SK-N-SH (cell line): ENCODE data around the gene CERS6.

Source experiments
- CTCF ChIP-seq: fragments of 200-600 bp; sonication (generic); IDR thresholded peaks from 2 replicates; pipeline ENCODE4 v1.6.1; 2017; ENCODE audit warnings: antibody characterized with exemption, mild to moderate bottlenecking, moderate library complexity
- EP300 ChIP-seq, 2 experiments: IDR thresholded peaks; 2 replicates each; pipeline versions ENCODE4 v1.4.0 to v1.6.1; 2012; ENCODE audit warnings: borderline replicate concordance in 1 of 2, low read depth in 1 of 2, low read length in 1 of 2
- GABPA ChIP-seq: IDR thresholded peaks from 2 replicates; pipeline ENCODE4 v1.4.0; 2012; ENCODE audit warnings: low read depth, mild to moderate bottlenecking
- JUND ChIP-seq: IDR thresholded peaks from 2 replicates; pipeline ENCODE4 v1.4.0; 2012
- NRF1 ChIP-seq: IDR thresholded peaks from 2 replicates; pipeline ENCODE4 v1.6.1; 2012; ENCODE audit warnings: low read depth, mild to moderate bottlenecking, low read length
- POLR2AphosphoS5 ChIP-seq: IDR thresholded peaks from 2 replicates; pipeline ENCODE4 v1.6.1; 2012; ENCODE audit warnings: low read depth, low read length
- RAD21 ChIP-seq: IDR thresholded peaks from 2 replicates; pipeline ENCODE4 v1.6.1; 2012; ENCODE audit warnings: mild to moderate bottlenecking, low read length
- SMC3 ChIP-seq: IDR thresholded peaks from 2 replicates; pipeline ENCODE4 v1.6.1; 2012; ENCODE audit warnings: low read depth, low read length, improper control_type of control experiment
- TCF12 ChIP-seq: IDR thresholded peaks from 2 replicates; pipeline ENCODE4 v1.4.0; 2012
- YY1 ChIP-seq: IDR thresholded peaks from 2 replicates; pipeline ENCODE4 v1.4.0; 2012; ENCODE audit warnings: low read depth, mild to moderate bottlenecking
- ZBTB33 ChIP-seq: IDR thresholded peaks from 2 replicates; pipeline ENCODE4 v1.4.0; 2012; ENCODE audit warnings: low read depth, borderline replicate concordance
- TF ChIP-seq, protein P1 (sequence below): IDR thresholded peaks from 2 replicates; pipeline ENCODE4 v1.4.0; 2012; ENCODE audit warnings: low read depth, borderline replicate concordance
- TF ChIP-seq, protein P2 (sequence below): IDR thresholded peaks from 2 replicates; pipeline ENCODE4 v1.4.0; 2012; ENCODE audit warnings: low read depth

DNA sequence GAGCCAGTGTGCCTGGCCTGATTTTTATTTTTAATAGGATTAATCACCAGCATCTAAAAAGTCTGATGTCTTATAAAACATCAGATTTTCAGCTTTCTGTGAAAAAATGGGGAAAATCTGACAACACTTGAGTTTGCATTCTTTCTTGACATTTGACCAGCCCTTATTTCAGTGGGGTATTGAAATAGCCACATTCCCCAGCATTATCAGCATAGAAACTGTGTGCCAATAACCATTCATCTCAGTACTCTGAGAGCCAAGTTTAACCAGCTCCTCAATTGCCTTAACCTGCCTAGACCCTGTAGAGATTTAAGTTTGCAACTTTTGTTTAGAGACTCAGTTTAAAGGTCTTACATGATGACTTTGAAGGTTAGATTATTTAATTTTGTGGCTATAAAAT, 155.0 kb downstream of the CERS6 start:
- TF ChIP-seq NRF1 (no peak), POLR2AphosphoS5 (no peak), CTCF (no peak), RAD21 (no peak), GABPA (no peak), SMC3 (no peak), YY1 (no peak), TCF12 (no peak), JUND (no peak), ZBTB33 (no peak), EP300 (IDR thresholded peaks at IDR 0.05; ENCODE audit: borderline replicate concordance in 1 of 2, low read depth in 1 of 2, low read length in 1 of 2) (no peak)
- TF ChIP-seq, protein P1, sequence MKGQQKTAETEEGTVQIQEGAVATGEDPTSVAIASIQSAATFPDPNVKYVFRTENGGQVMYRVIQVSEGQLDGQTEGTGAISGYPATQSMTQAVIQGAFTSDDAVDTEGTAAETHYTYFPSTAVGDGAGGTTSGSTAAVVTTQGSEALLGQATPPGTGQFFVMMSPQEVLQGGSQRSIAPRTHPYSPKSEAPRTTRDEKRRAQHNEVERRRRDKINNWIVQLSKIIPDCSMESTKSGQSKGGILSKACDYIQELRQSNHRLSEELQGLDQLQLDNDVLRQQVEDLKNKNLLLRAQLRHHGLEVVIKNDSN = no peak
- TF ChIP-seq, protein P2, sequence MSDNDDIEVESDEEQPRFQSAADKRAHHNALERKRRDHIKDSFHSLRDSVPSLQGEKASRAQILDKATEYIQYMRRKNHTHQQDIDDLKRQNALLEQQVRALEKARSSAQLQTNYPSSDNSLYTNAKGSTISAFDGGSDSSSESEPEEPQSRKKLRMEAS = no peak
